ENCODE data around the gene FKBP6.
"Not testable (repeated sequence)": the region's sequence is repeated elsewhere in the genome, so short reads cannot be mapped to it uniquely, and the experiment has no call there.

The FKBP6 gene, protein sequence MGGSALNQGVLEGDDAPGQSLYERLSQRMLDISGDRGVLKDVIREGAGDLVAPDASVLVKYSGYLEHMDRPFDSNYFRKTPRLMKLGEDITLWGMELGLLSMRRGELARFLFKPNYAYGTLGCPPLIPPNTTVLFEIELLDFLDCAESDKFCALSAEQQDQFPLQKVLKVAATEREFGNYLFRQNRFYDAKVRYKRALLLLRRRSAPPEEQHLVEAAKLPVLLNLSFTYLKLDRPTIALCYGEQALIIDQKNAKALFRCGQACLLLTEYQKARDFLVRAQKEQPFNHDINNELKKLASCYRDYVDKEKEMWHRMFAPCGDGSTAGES

GRCh38 chr7:73327922-73328321, at the start of gene FKBP6, which contains the start of gene TRIM50:
TSS of gene FKBP6 (plus strand) at chr7:73328161. CDS start at chr7:73328429, 268 bp downstream.
TSS of gene TRIM50 (minus strand) at chr7:73328082. CDS start at chr7:73324787, 3,295 bp downstream.
- in situ Hi-C loops (cut with HindIII; ENCODE audit: low sequenced_read_pairs); H3K4me3 ChIP-seq (ENCODE audit: low read depth, low read length); DNase-seq (ENCODE audit: low read depth): not testable (repeated sequence)

DNA sequence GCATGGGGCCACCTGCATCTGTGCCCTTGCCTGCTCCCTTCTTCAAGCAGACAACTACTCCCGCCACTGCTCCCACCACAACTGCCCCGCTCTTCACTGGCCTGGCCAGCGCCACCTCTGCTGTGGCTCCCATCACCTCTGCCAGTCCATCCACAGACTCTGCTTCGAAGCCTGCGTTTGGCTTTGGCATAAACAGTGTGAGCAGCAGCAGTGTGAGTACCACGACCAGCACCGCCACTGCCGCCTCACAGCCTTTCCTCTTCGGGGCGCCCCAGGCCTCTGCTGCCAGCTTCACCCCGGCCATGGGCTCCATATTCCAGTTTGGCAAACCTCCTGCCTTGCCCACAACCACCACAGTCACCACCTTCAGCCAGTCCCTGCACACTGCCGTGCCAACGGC, 30.7 kb upstream of the FKBP6 start:
- H3K4me3 ChIP-seq (ENCODE audit: low read depth, low read length); DNase-seq (ENCODE audit: low read depth); in situ Hi-C loops (cut with HindIII; ENCODE audit: low sequenced_read_pairs): not testable (repeated sequence)

GRCh38 chr7:73297706-73298105, 30.3 kb upstream of the FKBP6 start:
- in situ Hi-C loops (cut with HindIII; ENCODE audit: low sequenced_read_pairs); H3K4me3 ChIP-seq (ENCODE audit: low read depth, low read length); DNase-seq (ENCODE audit: low read depth): not testable (repeated sequence)

GRCh38 chr7:73299812-73300211, 28.1 kb upstream of the FKBP6 start:
- in situ Hi-C loops (cut with HindIII; ENCODE audit: low sequenced_read_pairs); H3K4me3 ChIP-seq (ENCODE audit: low read depth, low read length); DNase-seq (ENCODE audit: low read depth): not testable (repeated sequence)

- H3K4me3 ChIP-seq (ENCODE audit: low read depth, low read length); DNase-seq (ENCODE audit: low read depth); in situ Hi-C loops (cut with HindIII; ENCODE audit: low sequenced_read_pairs): not testable (repeated sequence)
These were observed 26.9 kb upstream of the FKBP6 start for GRCh38 chr7:73301108-73301507.

GRCh38 chr7:73302846-73303245, 25.1 kb upstream of the FKBP6 start:
- in situ Hi-C loops (cut with HindIII; ENCODE audit: low sequenced_read_pairs); DNase-seq (ENCODE audit: low read depth); H3K4me3 ChIP-seq (ENCODE audit: low read depth, low read length): not testable (repeated sequence)

- in situ Hi-C loops (cut with HindIII; ENCODE audit: low sequenced_read_pairs) = no loop called here
- no peak overlapping the region for H3K4me3 ChIP-seq (ENCODE audit: low read depth, low read length)
- no peak for TF ChIP-seq CTCF (IDR thresholded peaks at IDR 0.05; ENCODE audit: low read depth, low read length, missing control alignments)
- DNase-seq (ENCODE audit: low read depth) = no peak
These were observed 24.4 kb upstream of the FKBP6 start for GRCh38 chr7:73303546-73303945.

DNA sequence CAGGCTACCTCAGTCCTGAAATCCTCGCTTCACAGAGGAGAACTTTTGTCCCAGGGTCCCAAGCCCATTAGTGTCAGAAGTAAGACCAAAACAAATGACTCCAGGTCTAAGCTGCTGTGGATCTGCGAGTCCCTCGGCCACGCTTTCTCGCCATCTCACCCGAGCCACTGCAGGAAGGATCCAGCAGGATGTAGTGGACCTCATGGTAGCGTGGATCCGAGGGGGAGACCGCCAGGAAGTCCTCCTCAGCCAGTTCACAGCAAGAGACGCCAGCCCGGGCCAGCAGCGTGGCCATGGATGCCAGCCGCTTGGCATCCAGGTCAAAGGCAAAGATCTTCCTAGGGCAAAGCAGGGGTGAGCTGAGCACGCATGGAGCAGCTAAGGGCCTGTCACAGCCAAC, 23.9 kb upstream of the FKBP6 start:
- no peak for DNase-seq (ENCODE audit: low read depth)
- no peak overlapping the region for H3K4me3 ChIP-seq (ENCODE audit: low read depth, low read length)
- in situ Hi-C loops (cut with HindIII; ENCODE audit: low sequenced_read_pairs) = no loop called here
- no peak for TF ChIP-seq CTCF (IDR thresholded peaks at IDR 0.05; ENCODE audit: low read depth, low read length, missing control alignments)

DNA sequence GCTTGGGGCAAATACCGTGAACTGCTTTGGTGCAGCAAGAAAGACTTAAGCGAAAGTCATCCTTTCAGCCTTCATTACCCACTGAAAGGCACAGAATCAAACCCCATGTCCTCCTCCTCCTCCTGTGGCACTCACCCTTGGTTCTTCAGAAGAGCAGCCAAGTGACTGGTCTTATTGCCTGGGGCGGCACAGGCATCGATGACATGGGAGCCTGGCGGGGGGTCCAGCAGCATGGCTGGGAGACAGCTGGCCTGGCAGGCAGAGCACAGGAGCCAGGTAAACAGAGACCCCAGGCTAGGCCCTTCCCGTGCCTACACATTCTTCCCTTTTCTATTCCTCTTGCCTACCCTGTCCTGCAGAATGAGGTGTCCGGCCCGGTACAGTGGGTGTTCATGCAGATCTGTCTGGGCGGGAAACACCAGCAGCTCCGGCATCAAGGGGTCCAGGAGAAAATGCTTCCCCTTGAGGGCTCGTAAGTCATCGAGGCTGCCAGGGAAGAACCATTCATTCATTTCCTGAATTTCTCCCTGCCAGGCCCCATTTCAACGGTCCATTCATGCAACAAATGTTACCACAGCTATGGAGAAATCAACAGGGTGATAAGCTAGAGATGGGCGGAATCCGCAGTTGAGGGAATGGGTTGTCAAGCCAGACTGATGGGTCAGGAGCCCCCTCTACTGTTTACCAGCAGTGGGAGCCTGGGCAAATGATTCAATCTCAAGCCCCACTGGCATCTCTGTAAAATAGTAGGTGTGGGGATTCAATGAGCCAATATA, 23.2 kb upstream of the FKBP6 start:
- TF ChIP-seq CTCF (IDR thresholded peaks at IDR 0.05; ENCODE audit: low read depth, low read length, missing control alignments) = peak; percentile 16
- DNase-seq (ENCODE audit: low read depth); in situ Hi-C loops (cut with HindIII; ENCODE audit: low sequenced_read_pairs): not testable (repeated sequence)

More for the DNA sequence above, 23.2 kb upstream of the FKBP6 start:
- not testable (repeated sequence) for H3K4me3 ChIP-seq (ENCODE audit: low read depth, low read length)
